Endothelial cell of umbilical vein (primary cell): ENCODE data around the gene SORCS2.

ENCODE experiments used
- CTCF ChIP-seq, 2 donors: IDR thresholded peaks; 1 replicate in 1 of 2; 2 replicates in 1 of 2; pipeline ENCODE4 v1.5.1; 2011; ENCODE audit warnings: low read length in 2 of 2, mild to moderate bottlenecking in 2 of 2, moderate library complexity in 2 of 2, control low read depth in 1 of 2, inconsistent platforms in 1 of 2, low read depth in 1 of 2; ENCODE audit not compliant: insufficient read depth in 1 of 2; ENCODE audit errors: extremely low read depth in 1 of 2
- POLR2A ChIP-seq: IDR thresholded peaks from 2 replicates; pipeline ENCODE4 v1.6.1; 2012; ENCODE audit warnings: low read depth, mild to moderate bottlenecking, control low read depth, low read length
- POLR2AphosphoS5 ChIP-seq: IDR thresholded peaks from 2 replicates; pipeline ENCODE4 v1.6.1; 2012; ENCODE audit warnings: low read depth, mild to moderate bottlenecking, control low read depth, low read length, moderate library complexity; ENCODE audit not compliant: insufficient read depth

- TF ChIP-seq CTCF (IDR thresholded peaks at IDR 0.05; ENCODE audit: extremely low read depth in 1 of 2, insufficient read depth in 1 of 2, low read depth in 1 of 2, low read length in 2 of 2) (no peak), POLR2AphosphoS5 (no peak), POLR2A (no peak)
Measured at GRCh38 chr4:7172508-7172907, 19.8 kb upstream of the SORCS2 start.
